ENCODE results near the gene FRRS1L.

GRCh38 chr9:109083141-109083540, 83.9 kb downstream of the FRRS1L start:
- no peak for TF ChIP-seq CTCF (conservative IDR thresholded peaks at IDR 0.05 in 1 of 2, IDR thresholded peaks at IDR 0.05 in 1 of 2; ENCODE audit: low read depth in 1 of 2, low read length in 2 of 2)
- TF ChIP-seq EZH2 (IDR thresholded peaks at IDR 0.05; ENCODE audit: low read length, missing control alignments), result no peak
